Thyroid gland (tissue), 4 donors: ENCODE measurements around the gene KIRREL3. TPM values are rescaled to one million over a fixed set of nuclear protein-coding genes. Genes with fewer than 3 reads are reported as not detected.

Experiments
- DNase-seq, 2 donors: peaks; one replicate each; pipeline ENCODE4 v3.0.0-alpha.2; 2019
- H3K27ac ChIP-seq, 3 donors: fragments of 200-600 bp; sonication (generic); 1 replicate in 2 of 3; 2 replicates in 1 of 3; pipeline ENCODE4 v1.5.1; 2016 to 2019; ENCODE audit warnings: mild to moderate bottlenecking in 1 of 3, moderate library complexity in 1 of 3
- H3K27me3 ChIP-seq: fragments of 200-600 bp; sonication (generic); one replicate; pipeline ENCODE4 v1.5.1; 2019
- H3K36me3 ChIP-seq, 2 donors: fragments of 200-600 bp; sonication (generic); one replicate each; pipeline ENCODE4 v1.5.1; 2016 to 2019
- H3K4me1 ChIP-seq, 2 donors: fragments of 200-600 bp; sonication (generic); one replicate each; pipeline ENCODE4 v1.5.1; 2017 to 2019
- H3K4me3 ChIP-seq, 3 donors: fragments of 200-600 bp; sonication (generic); replicated peaks in 1 of 3; 1 replicate in 2 of 3; 2 replicates in 1 of 3; pipeline ENCODE4 v1.5.1; 2016; ENCODE audit warnings: mild to moderate bottlenecking in 1 of 3
- H3K9me3 ChIP-seq: fragments of 200-600 bp; sonication (generic); one replicate; pipeline ENCODE4 v1.5.1; 2017
- CTCF ChIP-seq, 6 experiments: fragments of 200-600 bp in 3 of 6; fragments of 450-650 bp in 3 of 6; sonication (generic) in 3 of 6; IDR thresholded peaks; one replicate each; pipeline ENCODE4 v1.5.1; 2016 to 2019; ENCODE audit warnings: antibody characterized with exemption in 6 of 6, mild to moderate bottlenecking in 2 of 6, inconsistent platforms in 1 of 6, moderate library complexity in 1 of 6
- POLR2A ChIP-seq, 2 donors: fragments of 450-650 bp; IDR thresholded peaks; one replicate each; pipeline ENCODE4 v1.6.1; 2017; ENCODE audit warnings: antibody characterized with exemption in 2 of 2, mild to moderate bottlenecking in 2 of 2, moderate library complexity in 1 of 2
- WGBS, 2 donors: methylation state at CpG; one replicate each; pipeline ENCODE4 v1.1.5; 2017; 5-methylcytosine and 5-hydroxymethylcytosine counted together
- intact Hi-C: fragments of 100-400 bp; cut with DNase I; formaldehyde crosslinking; loops from one replicate; pipeline ENCODE4 v1.15.1; 2023
- total RNA-seq, 4 donors: library from RNA; depleted of rRNA; stranded (reverse); fragments of >200 nt; gene quantifications; one replicate each; pipeline ENCODE4 v1.2.3, GENCODE V29; 2016

Gene KIRREL3
- total RNA-seq, 4 donors from 2014 or later, result 0.78 TPM; not detected in 3

DNA sequence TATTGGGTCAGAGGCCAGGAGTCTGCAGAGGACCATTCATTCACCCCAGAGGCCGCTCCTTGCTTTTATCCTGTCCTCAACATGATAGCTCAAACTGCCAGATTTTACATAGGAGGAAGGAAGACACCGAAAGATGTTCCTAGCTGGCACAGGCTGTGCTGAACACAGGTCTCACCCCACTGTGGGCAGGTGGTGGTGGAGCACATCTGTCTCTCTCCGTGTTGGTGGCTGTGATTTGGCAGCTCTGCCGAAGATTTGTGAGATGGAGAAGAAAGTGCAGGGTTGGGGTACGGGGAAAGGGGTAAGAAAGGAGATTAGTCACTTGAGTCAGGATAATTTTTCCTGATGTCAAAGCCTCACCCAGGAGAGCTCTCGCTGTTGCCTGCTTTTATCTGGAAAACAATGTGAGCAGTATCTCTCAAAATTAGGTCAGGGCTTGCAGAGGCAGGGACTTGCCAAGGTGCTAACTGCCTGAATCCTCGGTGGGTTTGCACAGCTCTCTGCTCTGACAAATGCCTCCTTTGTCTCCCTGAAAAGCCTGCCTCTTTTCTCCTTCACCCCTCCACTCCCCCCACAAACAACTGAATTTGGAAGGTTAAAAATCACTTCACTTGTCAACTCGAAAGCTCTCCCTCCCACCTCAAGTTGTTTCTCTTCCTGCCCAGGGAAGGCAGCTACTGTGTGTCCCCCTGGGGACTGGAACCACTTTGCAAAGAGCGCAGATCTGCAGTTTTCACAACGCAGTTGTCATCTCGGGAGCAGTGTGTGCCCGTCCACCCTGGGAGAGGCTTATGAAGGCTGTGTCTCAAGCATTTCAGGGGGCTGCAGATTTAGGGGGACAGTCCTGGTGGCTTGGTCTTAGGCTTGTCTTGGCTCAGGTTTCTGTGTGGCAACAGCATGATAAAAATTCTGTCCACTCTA lies 345.4 kb downstream of the KIRREL3 start:
- intact Hi-C loops, result no loop called here
- Histone ChIP-seq H3K9me3 (no peaks in the 10 kb centered on the region), H3K27ac (no peak overlapping the region), H3K36me3 (no peaks in the 10 kb centered on the region), H3K4me1 (no peaks in the 10 kb centered on the region), H3K27me3 (no peaks in the 10 kb centered on the region), H3K4me3 (no peak overlapping the region)
- WGBS, 2 donors, result 32 to 42% methylated on average over 12 of the region's 12 CpGs
- no peak for DNase-seq
- no peak for TF ChIP-seq CTCF (IDR thresholded peaks at IDR 0.05)
- no peak for TF ChIP-seq POLR2A (IDR thresholded peaks at IDR 0.05)

DNA sequence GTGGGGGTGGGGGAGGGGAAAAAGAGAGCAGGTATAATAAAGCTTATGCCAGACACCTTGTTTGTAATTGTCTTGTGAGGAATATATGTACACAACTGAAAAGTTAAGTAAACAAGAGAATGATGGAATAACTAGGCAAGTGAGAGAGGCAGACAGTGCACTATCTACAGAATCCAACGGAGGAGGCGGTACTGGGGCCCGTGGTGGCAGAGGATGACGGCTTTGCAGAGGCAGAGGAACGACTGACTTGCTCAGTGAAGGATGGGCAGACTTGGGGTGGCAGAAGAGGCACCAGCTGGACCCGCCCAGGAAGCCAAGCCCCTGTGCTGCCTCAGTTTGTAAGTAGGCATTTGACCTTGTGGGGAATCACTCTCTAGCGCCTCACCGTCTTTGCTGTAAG lies 347.5 kb downstream of the KIRREL3 start:
- no peak for TF ChIP-seq CTCF (IDR thresholded peaks at IDR 0.05)
- TF ChIP-seq POLR2A (IDR thresholded peaks at IDR 0.05), result no peak
- no peaks in the 10 kb centered on the region for H3K36me3 ChIP-seq
- H3K27ac ChIP-seq, result no peak overlapping the region
- 82 to 85% methylated on average over 8 of the region's 8 CpGs for WGBS, 2 donors
- intact Hi-C loops, result no loop called here
- no peaks in the 10 kb centered on the region for H3K27me3 ChIP-seq
- H3K4me3 ChIP-seq, result no peak overlapping the region
- DNase-seq, result no peak
- H3K9me3 ChIP-seq, result no peaks in the 10 kb centered on the region
- no peaks in the 10 kb centered on the region for H3K4me1 ChIP-seq

DNA sequence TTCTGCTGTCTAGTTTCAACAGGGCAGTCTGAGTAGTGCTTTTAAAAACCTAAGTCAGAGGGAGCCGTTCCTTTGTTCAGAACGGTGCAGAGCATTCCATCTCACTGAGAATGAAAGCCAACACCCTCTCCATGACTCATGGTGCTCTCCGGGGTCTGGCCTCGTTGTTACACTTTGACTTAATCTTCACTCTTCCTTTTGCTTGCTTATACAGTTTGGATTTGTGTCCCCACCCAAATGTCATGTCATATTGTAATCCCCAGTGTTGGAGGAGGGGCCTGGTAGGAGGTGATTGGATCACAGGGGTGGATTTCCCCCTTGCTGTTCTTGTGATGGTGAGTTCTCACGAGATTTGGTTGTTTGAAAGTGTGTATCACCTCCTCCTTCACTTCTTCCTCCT lies 352.8 kb downstream of the KIRREL3 start:
- intact Hi-C loops, result no loop called here
- Histone ChIP-seq H3K4me3 (no peak overlapping the region), H3K27me3 (no peaks in the 10 kb centered on the region), H3K9me3 (no peaks in the 10 kb centered on the region), H3K27ac (no peak overlapping the region), H3K4me1 (no peaks in the 10 kb centered on the region), H3K36me3 (no peaks in the 10 kb centered on the region)
- 39 to 40% methylated on average over 5 of the region's 5 CpGs for WGBS, 2 donors
- TF ChIP-seq POLR2A (IDR thresholded peaks at IDR 0.05) (no peak), CTCF (IDR thresholded peaks at IDR 0.05) (no peak)
- DNase-seq, result no peak

GRCh38 chr11:126646701-126647557 lies 353.6 kb downstream of the KIRREL3 start:
- no peak overlapping the region for H3K27ac ChIP-seq
- no peaks in the 10 kb centered on the region for H3K27me3 ChIP-seq
- H3K4me1 ChIP-seq, result no peaks in the 10 kb centered on the region
- WGBS, 2 donors, result 86% methylated on average over 10 of the region's 10 CpGs
- intact Hi-C loops, result no loop called here
- DNase-seq, result no peak
- no peaks in the 10 kb centered on the region for H3K9me3 ChIP-seq
- TF ChIP-seq POLR2A (IDR thresholded peaks at IDR 0.05) (no peak), CTCF (IDR thresholded peaks at IDR 0.05) (no peak)
- H3K4me3 ChIP-seq, result no peak overlapping the region
- H3K36me3 ChIP-seq, result no peaks in the 10 kb centered on the region
